A673 (cell line): ENCODE measurements around the gene APBA1. TPM values are rescaled to one million over a fixed set of nuclear protein-coding genes. Genes with fewer than 3 reads are reported as not detected.

Source experiments
- BruUV-seq: library from RNA; stranded (reverse); fragments of 400-500 nt; replicated peaks from 2 replicates; lab custom pipeline; 2021; lab: Mats Ljungman, UMichigan
- CTCF ChIA-PET: fragments of 300-600 bp; sonication (Branson Sonifier 250); formaldehyde crosslinking; loops from one replicate; lab custom pipeline; 2022; ENCODE audit warnings: antibody characterized with exemption; lab: Charles Lee
- POLR2A ChIA-PET: fragments of 300-600 bp; sonication (Branson Sonifier 250); formaldehyde crosslinking; loops from one replicate; lab custom pipeline; 2022; ENCODE audit warnings: antibody characterized with exemption; ENCODE audit not compliant: low non-redundant PET; lab: Charles Lee
- DNase-seq: peaks from one replicate; pipeline ENCODE4 v3.0.0-alpha.2; 2015; ENCODE audit warnings: low spot score
- H3K27ac ChIP-seq: fragments of 200-600 bp; sonication (generic); 2 replicates; pipeline ENCODE4 v1.5.1; 2016; ENCODE audit warnings: mixed run types, low read depth, mild to moderate bottlenecking, mixed read lengths, antibody characterized with exemption, low read length; ENCODE audit not compliant: poor library complexity, severe bottlenecking
- H3K27me3 ChIP-seq: fragments of 200-600 bp; sonication (generic); replicated peaks from 2 replicates; pipeline ENCODE4 v1.6.1; 2017; ENCODE audit warnings: mixed run types, low read depth, mild to moderate bottlenecking, mixed read lengths, antibody characterized with exemption, low read length; ENCODE audit not compliant: insufficient read depth, poor library complexity
- H3K36me3 ChIP-seq: fragments of 200-600 bp; sonication (generic); 2 replicates; pipeline ENCODE4 v1.6.1; 2016; ENCODE audit warnings: mixed run types, mild to moderate bottlenecking, mixed read lengths, antibody characterized with exemption, low read length; ENCODE audit not compliant: insufficient read depth, poor library complexity, severe bottlenecking
- H3K4me1 ChIP-seq: fragments of 200-600 bp; sonication (generic); 2 replicates; pipeline ENCODE4 v1.6.1; 2017; ENCODE audit warnings: mixed run types, mild to moderate bottlenecking, mixed read lengths, antibody characterized with exemption, low read length; ENCODE audit not compliant: insufficient read depth, poor library complexity, severe bottlenecking
- H3K4me3 ChIP-seq: fragments of 200-600 bp; sonication (generic); 2 replicates; pipeline ENCODE4 v1.5.1; 2016; ENCODE audit warnings: low read depth, mixed run types, mild to moderate bottlenecking, mixed read lengths, low read length; ENCODE audit not compliant: poor library complexity, severe bottlenecking
- H3K9me3 ChIP-seq: fragments of 200-600 bp; sonication (generic); 2 replicates; pipeline ENCODE4 v1.6.1; 2016; ENCODE audit warnings: mixed run types, low read depth, mild to moderate bottlenecking, mixed read lengths, antibody characterized with exemption, low read length; ENCODE audit not compliant: poor library complexity, severe bottlenecking
- CTCF ChIP-seq: fragments of 300-800, 200-600 bp; sonication (generic); conservative IDR thresholded peaks from 2 replicates; pipeline ENCODE4 v1.5.1; 2017; ENCODE audit warnings: low read depth, mild to moderate bottlenecking, antibody characterized with exemption, low read length, moderate library complexity, mixed read lengths
- EZH2 ChIP-seq: fragments of 200-600 bp; sonication (generic); IDR thresholded peaks from 2 replicates; pipeline ENCODE4 v1.6.1; 2017; ENCODE audit warnings: borderline replicate concordance, low read depth, mild to moderate bottlenecking, mixed read lengths, antibody characterized with exemption, low read length; ENCODE audit not compliant: poor library complexity, severe bottlenecking
- intact Hi-C: fragments of 100-400 bp; cut with micrococcal nuclease; formaldehyde crosslinking; loops from one replicate; pipeline ENCODE4 v1.10.0; 2022; ENCODE audit not compliant: unreplicated experiment
- total RNA-seq: library from RNA; stranded (reverse); gene quantifications from 2 replicates; pipeline ENCODE4 v1.2.3, GENCODE V29; 2021

APBA1 gene
- total RNA-seq, 1 experiment from 2014 or later = 0.13 TPM

- H3K4me1 ChIP-seq = peaks cover 4% of the 10 kb centered on the region
- H3K36me3 ChIP-seq = no peaks in the 10 kb centered on the region
- H3K27ac ChIP-seq = no peak overlapping the region
- ChIA-PET CTCF (no interaction called here), POLR2A (no interaction called here)
- intact Hi-C loops = no loop called here
- TF ChIP-seq CTCF (no peak), EZH2 (no peak)
- no peak for DNase-seq
- no TSS peak for BruUV-seq
- H3K9me3 ChIP-seq = no peaks in the 10 kb centered on the region
- no peak overlapping the region for H3K4me3 ChIP-seq
- H3K27me3 ChIP-seq = no peaks in the 10 kb centered on the region
Observed at GRCh38 chr9:69574057-69574456, 98.1 kb downstream of the APBA1 start.

GRCh38 chr9:69573651-69574050 is 98.5 kb downstream of the APBA1 start:
- BruUV-seq = no TSS peak
- Histone ChIP-seq H3K36me3 (no peaks in the 10 kb centered on the region), H3K4me1 (peaks cover 4% of the 10 kb centered on the region), H3K27me3 (no peaks in the 10 kb centered on the region), H3K9me3 (no peaks in the 10 kb centered on the region), H3K27ac (no peak overlapping the region), H3K4me3 (no peak overlapping the region)
- TF ChIP-seq EZH2 = no peak
- no peak for TF ChIP-seq CTCF
- POLR2A ChIA-PET = no interaction called here
- DNase-seq = peak; percentile 71
- CTCF ChIA-PET = no interaction called here
- intact Hi-C loops = no loop called here

GRCh38 chr9:69572611-69573010 is 99.6 kb downstream of the APBA1 start:
- H3K27me3 ChIP-seq = no peaks in the 10 kb centered on the region
- H3K36me3 ChIP-seq = no peaks in the 10 kb centered on the region
- H3K9me3 ChIP-seq = no peaks in the 10 kb centered on the region
- intact Hi-C loops = no loop called here
- CTCF ChIA-PET = no interaction called here
- TF ChIP-seq CTCF = no peak
- no peak for TF ChIP-seq EZH2
- H3K4me1 ChIP-seq = peaks cover 4% of the 10 kb centered on the region
- DNase-seq = no peak
- POLR2A ChIA-PET = interaction anchor here (0.6 kb wide), 1 partner anchor 36 kb away, joined by 19 read pairs; no protein-coding TSS in a partner anchor
- no TSS peak for BruUV-seq
- H3K4me3 ChIP-seq = no peak overlapping the region
- H3K27ac ChIP-seq = no peak overlapping the region
